ENCODE data around the gene INF2. TPM values are rescaled to one million over a fixed set of nuclear protein-coding genes. Genes with fewer than 3 reads are reported as not detected.
A peak's percentile ranks its signal among the peaks of the same experiment; 100 is the strongest.

The INF2 gene
- total RNA-seq, 1 donor from 2014 or later = 130 TPM

GRCh38 chr14:104681689-104682074 is 7.7 kb upstream of the INF2 start:
- no peak for TF ChIP-seq CTCF (IDR thresholded peaks at IDR 0.05)
- Mint-ChIP-seq H3K4me3 (ENCODE audit: unreplicated experiment) (peak overlapping the region; percentile 51), H3K27me3 (ENCODE audit: unreplicated experiment) (no peaks in the 10 kb centered on the region), H3K27ac (ENCODE audit: unreplicated experiment) (peak overlapping the region; percentile 98), H3K36me3 (ENCODE audit: unreplicated experiment) (no peaks in the 10 kb centered on the region), H3K9me3 (ENCODE audit: unreplicated experiment) (no peaks in the 10 kb centered on the region), H3K4me1 (ENCODE audit: unreplicated experiment) (peaks cover 60% of the 10 kb centered on the region)
- no peak for DNase-seq (ENCODE audit: extremely low spot score, unreplicated experiment)

GRCh38 chr14:104682107-104682593 is 7.3 kb upstream of the INF2 start:
- H3K36me3 Mint-ChIP-seq (ENCODE audit: unreplicated experiment) = no peaks in the 10 kb centered on the region
- peak overlapping the region; percentile 98 for H3K27ac Mint-ChIP-seq (ENCODE audit: unreplicated experiment)
- no peaks in the 10 kb centered on the region for H3K9me3 Mint-ChIP-seq (ENCODE audit: unreplicated experiment)
- H3K4me1 Mint-ChIP-seq (ENCODE audit: unreplicated experiment) = peaks cover 58% of the 10 kb centered on the region
- no peak for DNase-seq (ENCODE audit: extremely low spot score, unreplicated experiment)
- TF ChIP-seq CTCF (IDR thresholded peaks at IDR 0.05) = no peak
- peak overlapping the region; percentile 51 for H3K4me3 Mint-ChIP-seq (ENCODE audit: unreplicated experiment)
- H3K27me3 Mint-ChIP-seq (ENCODE audit: unreplicated experiment) = no peaks in the 10 kb centered on the region

- DNase-seq (ENCODE audit: extremely low spot score, unreplicated experiment) = no peak
- no peak for TF ChIP-seq CTCF (IDR thresholded peaks at IDR 0.05)
- Mint-ChIP-seq H3K27ac (ENCODE audit: unreplicated experiment) (peak overlapping the region; percentile 20), H3K4me1 (ENCODE audit: unreplicated experiment) (peaks cover 61% of the 10 kb centered on the region), H3K4me3 (ENCODE audit: unreplicated experiment) (no peak overlapping the region), H3K9me3 (ENCODE audit: unreplicated experiment) (no peaks in the 10 kb centered on the region), H3K36me3 (ENCODE audit: unreplicated experiment) (no peaks in the 10 kb centered on the region), H3K27me3 (ENCODE audit: unreplicated experiment) (no peaks in the 10 kb centered on the region)
These were observed 5.6 kb upstream of the INF2 start for GRCh38 chr14:104683653-104684448.

DNA sequence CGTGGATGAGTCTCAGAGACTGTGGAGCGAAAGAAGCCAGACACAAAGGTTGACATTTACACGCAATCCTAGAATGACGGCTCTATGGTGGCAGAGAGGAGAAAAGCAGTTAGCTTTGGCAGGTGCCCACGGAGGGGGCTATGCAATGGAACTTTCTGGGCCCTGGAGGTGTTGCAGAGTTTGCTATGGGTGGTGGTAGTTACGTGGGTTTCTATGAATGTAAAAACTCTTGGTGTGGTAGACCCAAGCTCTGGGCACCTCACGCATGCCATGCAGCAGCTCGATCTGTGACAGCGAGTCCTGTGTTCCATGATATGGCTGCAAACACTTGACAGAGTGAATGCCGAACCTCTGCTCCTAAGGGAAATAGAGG is 5.0 kb upstream of the INF2 start:
- Mint-ChIP-seq H3K4me1 (ENCODE audit: unreplicated experiment) (peaks cover 61% of the 10 kb centered on the region), H3K9me3 (ENCODE audit: unreplicated experiment) (no peaks in the 10 kb centered on the region), H3K27me3 (ENCODE audit: unreplicated experiment) (no peaks in the 10 kb centered on the region), H3K4me3 (ENCODE audit: unreplicated experiment) (no peak overlapping the region), H3K27ac (ENCODE audit: unreplicated experiment) (no peak overlapping the region), H3K36me3 (ENCODE audit: unreplicated experiment) (no peaks in the 10 kb centered on the region)
- no peak for TF ChIP-seq CTCF (IDR thresholded peaks at IDR 0.05)
- no peak for DNase-seq (ENCODE audit: extremely low spot score, unreplicated experiment)

DNA sequence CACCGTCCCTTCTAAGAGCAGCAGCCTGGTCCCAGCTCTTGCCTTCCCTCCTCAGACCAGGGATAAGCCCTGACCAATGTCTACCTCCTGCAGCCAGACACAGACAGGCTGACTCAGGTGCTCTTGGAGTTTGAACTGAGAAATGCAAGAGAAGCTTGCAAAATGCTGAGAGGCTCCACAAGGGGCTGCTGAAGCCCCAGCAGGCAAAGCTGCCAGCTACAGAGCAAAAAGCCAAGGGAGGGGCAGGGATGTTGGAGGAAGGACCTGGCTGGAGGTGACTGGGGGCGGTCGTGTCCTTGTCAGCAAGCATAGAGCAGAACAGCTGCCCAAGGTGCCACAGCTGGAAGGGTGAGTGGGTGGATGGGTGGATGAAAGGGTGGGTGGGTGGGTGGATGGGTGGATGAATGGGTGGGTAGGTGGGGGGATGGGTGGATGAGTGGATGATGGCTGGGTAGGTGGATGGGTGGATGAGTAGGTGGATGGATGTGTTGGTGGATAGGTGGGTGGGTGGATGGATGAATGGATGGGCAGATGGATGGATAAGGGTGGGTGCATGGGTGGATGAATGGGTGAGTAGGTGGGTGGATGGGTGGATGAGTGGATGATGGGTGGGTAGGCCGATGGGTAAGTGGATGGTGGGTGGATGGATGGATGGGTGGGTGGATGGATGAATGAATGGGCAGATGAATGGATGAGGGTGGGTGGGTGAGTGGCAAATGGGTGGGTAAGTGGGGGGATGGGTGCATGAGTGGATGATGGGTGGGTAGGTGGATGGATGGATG is 4.0 kb upstream of the INF2 start:
- Mint-ChIP-seq H3K27ac (ENCODE audit: unreplicated experiment) (no peak overlapping the region), H3K4me3 (ENCODE audit: unreplicated experiment) (no peak overlapping the region), H3K4me1 (ENCODE audit: unreplicated experiment) (peaks cover 52% of the 10 kb centered on the region), H3K27me3 (ENCODE audit: unreplicated experiment) (no peaks in the 10 kb centered on the region), H3K9me3 (ENCODE audit: unreplicated experiment) (no peaks in the 10 kb centered on the region), H3K36me3 (ENCODE audit: unreplicated experiment) (no peaks in the 10 kb centered on the region)
- no peak for TF ChIP-seq CTCF (IDR thresholded peaks at IDR 0.05)
- DNase-seq (ENCODE audit: extremely low spot score, unreplicated experiment) = no peak

All from osteocyte (in vitro differentiated cells).